IPS-20b (cell line): ENCODE results near the gene ENC1.

Experiments
- H3K27ac ChIP-seq: one replicate; pipeline ENCODE4 v1.5.1; 2013; ENCODE audit warnings: low read length
- H3K27me3 ChIP-seq: 2 replicates; pipeline ENCODE4 v1.6.1; 2013; ENCODE audit warnings: mild to moderate bottlenecking, low read length, inconsistent platforms; ENCODE audit not compliant: insufficient read depth
- H3K36me3 ChIP-seq: 2 replicates; pipeline ENCODE4 v1.6.1; 2013; ENCODE audit warnings: low read depth, mild to moderate bottlenecking, inconsistent platforms, low read length, moderate library complexity; ENCODE audit not compliant: insufficient read depth
- H3K4me1 ChIP-seq: 2 replicates; pipeline ENCODE4 v1.6.1; 2013; ENCODE audit warnings: mild to moderate bottlenecking, control low read depth, inconsistent platforms, low read length, moderate library complexity; ENCODE audit not compliant: insufficient read depth
- H3K4me3 ChIP-seq: 2 replicates; pipeline ENCODE4 v1.5.1; 2013; ENCODE audit warnings: mild to moderate bottlenecking, low read length, inconsistent platforms
- H3K9ac ChIP-seq: 2 replicates; pipeline ENCODE4 v1.6.1; 2013; ENCODE audit warnings: low read depth, mild to moderate bottlenecking, inconsistent platforms, low read length, moderate library complexity
- H3K9me3 ChIP-seq: 2 replicates; pipeline ENCODE4 v1.6.1; 2013; ENCODE audit warnings: mild to moderate bottlenecking, low read depth, low read length, inconsistent platforms; ENCODE audit not compliant: insufficient read depth

Gene ENC1

DNA sequence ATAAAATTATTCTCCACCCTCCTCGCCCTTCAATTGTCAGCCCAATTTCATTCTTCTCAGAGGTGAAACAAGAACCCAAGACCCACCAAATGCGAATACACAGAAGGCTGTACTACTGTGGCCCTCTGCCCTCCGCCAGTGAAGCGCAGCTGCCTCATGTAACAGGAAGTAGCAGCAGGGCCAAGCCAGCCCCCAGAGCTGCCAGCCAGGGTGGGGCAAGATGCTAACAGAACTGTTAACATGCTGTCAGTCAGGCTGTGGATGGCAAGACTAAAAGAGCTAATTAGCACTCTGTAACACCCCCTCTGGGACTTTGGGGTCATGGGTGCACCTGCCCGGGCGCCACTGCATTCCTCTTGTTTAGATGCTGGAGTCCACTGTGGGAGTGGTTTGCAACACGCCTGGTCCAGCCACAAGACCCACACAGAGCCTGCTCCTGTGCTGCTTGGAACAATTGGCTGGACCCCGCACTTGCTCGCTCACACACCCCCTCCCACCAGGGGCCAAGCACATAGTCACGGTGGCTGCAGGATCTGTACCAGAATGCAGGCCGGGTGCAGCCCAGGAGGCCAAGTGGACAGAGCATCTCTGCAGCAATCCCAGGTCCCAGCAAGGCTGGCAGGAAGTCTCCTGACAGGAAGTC is 30.0 kb upstream of the ENC1 start:
- no peak overlapping the region for H3K9ac ChIP-seq
- no peaks in the 10 kb centered on the region for H3K36me3 ChIP-seq
- H3K27ac ChIP-seq = no peak overlapping the region
- no peaks in the 10 kb centered on the region for H3K27me3 ChIP-seq
- H3K4me3 ChIP-seq = no peak overlapping the region
- no peaks in the 10 kb centered on the region for H3K9me3 ChIP-seq
- H3K4me1 ChIP-seq = no peaks in the 10 kb centered on the region

DNA sequence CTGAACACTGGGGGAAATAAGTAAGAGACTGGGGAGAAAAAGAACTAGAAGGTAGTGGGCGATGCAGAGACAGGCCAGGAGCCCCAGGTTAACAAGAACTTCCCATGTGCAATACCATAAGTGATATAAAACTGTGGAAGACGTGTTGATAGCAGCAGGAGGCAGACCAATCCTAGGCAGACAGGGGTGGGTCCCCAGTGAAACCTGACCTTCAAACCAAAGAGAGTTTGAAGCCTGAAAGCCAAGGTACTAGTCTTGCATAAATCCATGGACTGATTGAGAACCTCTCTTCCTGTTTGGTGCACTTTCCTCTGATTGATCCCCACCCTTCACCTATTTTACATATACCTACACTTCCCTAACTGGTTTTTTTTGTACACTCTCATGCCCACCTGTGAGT is 29.3 kb upstream of the ENC1 start:
- Histone ChIP-seq H3K4me3 (no peak overlapping the region), H3K9me3 (no peaks in the 10 kb centered on the region), H3K36me3 (no peaks in the 10 kb centered on the region), H3K4me1 (no peaks in the 10 kb centered on the region), H3K27ac (no peak overlapping the region), H3K27me3 (no peaks in the 10 kb centered on the region), H3K9ac (no peak overlapping the region)

GRCh38 chr5:74667396-74667795 is 26.9 kb upstream of the ENC1 start:
- Histone ChIP-seq H3K4me3 (no peak overlapping the region), H3K4me1 (no peaks in the 10 kb centered on the region), H3K9ac (no peak overlapping the region), H3K36me3 (no peaks in the 10 kb centered on the region), H3K9me3 (no peaks in the 10 kb centered on the region), H3K27ac (no peak overlapping the region), H3K27me3 (no peaks in the 10 kb centered on the region)

DNA sequence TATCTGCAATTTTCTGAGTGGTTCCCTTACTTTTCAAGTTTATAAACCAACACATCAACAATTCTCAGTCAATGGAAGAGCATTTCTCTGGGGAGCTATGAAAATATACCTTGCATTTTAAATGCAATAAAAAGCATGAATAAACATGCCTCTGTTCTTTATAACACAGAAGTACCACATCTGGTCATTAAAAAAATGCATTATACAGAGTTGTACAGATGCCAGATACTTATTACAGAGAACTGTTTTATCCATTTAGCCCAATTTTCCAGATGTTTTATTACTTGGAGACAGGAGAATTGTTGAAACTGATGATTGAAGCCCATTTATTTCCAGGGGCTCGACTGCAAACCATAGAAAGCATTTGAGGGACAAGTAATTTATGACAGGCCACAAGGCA is 25.3 kb upstream of the ENC1 start:
- H3K27me3 ChIP-seq = no peaks in the 10 kb centered on the region
- no peak overlapping the region for H3K4me3 ChIP-seq
- H3K27ac ChIP-seq = no peak overlapping the region

DNA sequence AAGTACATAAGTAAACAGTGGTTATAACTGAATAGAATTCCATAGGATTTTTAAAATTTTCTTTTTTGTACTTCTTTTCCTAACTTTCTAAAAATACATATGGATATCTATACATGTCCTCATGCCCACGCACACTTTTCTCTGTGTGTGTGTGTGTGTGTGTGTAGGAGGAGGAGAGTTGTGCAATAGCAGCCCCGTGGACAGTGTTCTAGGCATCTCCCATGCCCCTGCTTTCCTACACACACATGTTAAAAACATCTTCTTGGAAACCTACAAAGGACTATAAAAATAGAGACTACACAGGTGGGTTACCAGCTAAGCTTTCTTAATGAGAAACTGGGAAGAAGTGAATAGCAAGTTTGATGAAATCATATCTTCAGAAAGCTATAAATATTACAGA is 24.7 kb upstream of the ENC1 start:
- Histone ChIP-seq H3K27ac (no peak overlapping the region), H3K36me3 (no peaks in the 10 kb centered on the region), H3K4me3 (no peak overlapping the region), H3K4me1 (no peaks in the 10 kb centered on the region), H3K9ac (no peak overlapping the region), H3K27me3 (no peaks in the 10 kb centered on the region), H3K9me3 (no peaks in the 10 kb centered on the region)

More for the DNA sequence above, 25.3 kb upstream of the ENC1 start:
- H3K4me1 ChIP-seq = no peaks in the 10 kb centered on the region
- no peaks in the 10 kb centered on the region for H3K9me3 ChIP-seq
- no peak overlapping the region for H3K9ac ChIP-seq
- no peaks in the 10 kb centered on the region for H3K36me3 ChIP-seq

DNA sequence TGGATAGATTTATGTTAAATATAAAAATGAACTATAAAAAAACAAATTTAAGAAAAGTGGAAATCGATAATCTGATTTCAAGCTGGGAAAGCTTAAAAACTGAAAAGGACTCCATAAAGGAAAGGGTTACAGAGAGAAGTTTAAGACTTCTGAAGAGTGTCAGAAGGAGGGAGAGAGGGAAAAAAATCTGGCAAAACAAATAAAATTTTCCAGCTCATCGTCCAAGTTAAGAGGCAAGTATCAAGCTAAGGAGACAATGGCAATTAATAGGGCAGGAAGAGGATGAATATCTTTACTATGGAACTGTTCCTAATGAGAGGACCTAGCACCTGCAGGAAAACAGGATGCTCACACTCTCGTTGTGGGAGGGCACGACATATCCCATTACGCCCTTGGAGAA is 24.0 kb upstream of the ENC1 start:
- no peaks in the 10 kb centered on the region for H3K9me3 ChIP-seq
- H3K36me3 ChIP-seq = no peaks in the 10 kb centered on the region
- no peak overlapping the region for H3K27ac ChIP-seq
- H3K4me1 ChIP-seq = no peaks in the 10 kb centered on the region
- H3K27me3 ChIP-seq = no peaks in the 10 kb centered on the region
- H3K4me3 ChIP-seq = no peak overlapping the region
- no peak overlapping the region for H3K9ac ChIP-seq

DNA sequence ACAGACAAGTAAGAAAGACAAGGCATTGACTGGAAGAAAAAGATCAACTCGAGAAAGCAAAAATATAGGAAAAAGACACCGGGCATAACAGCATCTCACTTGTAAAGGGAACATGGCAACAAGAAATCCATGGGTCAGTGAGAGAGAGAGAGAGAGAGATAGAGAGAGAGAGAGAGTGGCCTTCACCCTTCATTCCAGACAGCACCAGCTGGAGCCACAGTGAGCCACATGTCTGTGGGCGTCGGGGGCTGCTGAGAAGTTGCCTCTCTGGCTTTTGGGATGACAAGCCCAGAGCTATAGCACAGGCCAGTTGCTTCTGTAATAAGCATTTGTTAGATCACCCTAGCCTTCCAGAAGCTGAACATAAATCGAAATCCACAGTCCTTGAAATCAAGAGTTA is 20.3 kb upstream of the ENC1 start:
- H3K36me3 ChIP-seq = no peaks in the 10 kb centered on the region
- H3K27ac ChIP-seq = no peak overlapping the region
- no peaks in the 10 kb centered on the region for H3K4me1 ChIP-seq
- no peaks in the 10 kb centered on the region for H3K27me3 ChIP-seq
- no peak overlapping the region for H3K4me3 ChIP-seq
- H3K9me3 ChIP-seq = peaks cover 10% of the 10 kb centered on the region; the same call in 1 of the 2 replicates
- no peak overlapping the region for H3K9ac ChIP-seq

DNA sequence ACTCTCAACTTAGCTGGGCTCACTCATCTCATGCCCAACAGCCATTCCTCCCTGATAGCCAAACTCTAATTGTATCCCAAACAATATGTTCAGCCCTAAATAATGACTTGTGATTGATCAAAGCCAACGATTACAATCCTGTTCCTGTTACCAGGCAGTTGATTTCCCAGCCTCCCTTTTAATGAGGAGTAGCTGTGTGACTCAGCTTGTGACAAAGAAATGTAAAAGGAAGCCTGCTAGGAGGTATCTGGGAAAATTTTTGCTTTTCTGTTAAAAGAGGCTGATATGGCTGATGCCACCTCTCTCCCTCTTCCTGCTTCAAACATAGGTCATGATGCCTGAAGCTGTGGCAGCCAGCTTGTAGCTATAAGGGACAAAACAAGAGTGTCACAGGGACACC is 19.6 kb upstream of the ENC1 start:
- Histone ChIP-seq H3K9ac (no peak overlapping the region), H3K27me3 (no peaks in the 10 kb centered on the region), H3K27ac (no peak overlapping the region), H3K9me3 (peaks cover 10% of the 10 kb centered on the region; the same call in 1 of the 2 replicates), H3K4me1 (no peaks in the 10 kb centered on the region), H3K4me3 (no peak overlapping the region), H3K36me3 (no peaks in the 10 kb centered on the region)

DNA sequence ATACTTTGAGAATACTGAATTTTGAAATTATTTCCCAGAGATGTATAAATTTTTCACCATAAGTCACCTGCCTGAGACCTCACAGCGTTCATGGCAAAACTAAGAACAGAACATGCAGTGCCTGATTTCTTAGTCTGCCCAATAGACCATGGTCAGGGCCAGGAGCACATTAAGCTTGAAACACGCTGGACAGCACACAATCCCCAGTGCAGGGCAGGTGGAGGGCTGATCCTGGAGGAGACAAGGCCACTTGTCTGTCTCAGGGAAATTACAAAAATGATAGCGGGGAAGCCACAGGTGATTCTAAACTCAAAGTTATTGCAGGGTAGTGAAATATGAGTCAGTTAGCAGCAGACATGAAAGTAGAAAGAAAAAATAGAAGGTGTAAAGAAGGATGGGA is 18.6 kb upstream of the ENC1 start:
- Histone ChIP-seq H3K36me3 (no peaks in the 10 kb centered on the region), H3K27ac (no peak overlapping the region), H3K4me3 (no peak overlapping the region), H3K4me1 (no peaks in the 10 kb centered on the region), H3K9ac (no peak overlapping the region), H3K9me3 (peaks cover 10% of the 10 kb centered on the region; the same call in 1 of the 2 replicates), H3K27me3 (no peaks in the 10 kb centered on the region)

GRCh38 chr5:74657165-74657564 is 16.6 kb upstream of the ENC1 start:
- no peak overlapping the region for H3K27ac ChIP-seq
- H3K36me3 ChIP-seq = no peaks in the 10 kb centered on the region
- H3K4me3 ChIP-seq = no peak overlapping the region
- no peak overlapping the region for H3K9ac ChIP-seq
- H3K9me3 ChIP-seq = peaks cover 10% of the 10 kb centered on the region; the same call in 1 of the 2 replicates
- no peaks in the 10 kb centered on the region for H3K27me3 ChIP-seq
- no peaks in the 10 kb centered on the region for H3K4me1 ChIP-seq

DNA sequence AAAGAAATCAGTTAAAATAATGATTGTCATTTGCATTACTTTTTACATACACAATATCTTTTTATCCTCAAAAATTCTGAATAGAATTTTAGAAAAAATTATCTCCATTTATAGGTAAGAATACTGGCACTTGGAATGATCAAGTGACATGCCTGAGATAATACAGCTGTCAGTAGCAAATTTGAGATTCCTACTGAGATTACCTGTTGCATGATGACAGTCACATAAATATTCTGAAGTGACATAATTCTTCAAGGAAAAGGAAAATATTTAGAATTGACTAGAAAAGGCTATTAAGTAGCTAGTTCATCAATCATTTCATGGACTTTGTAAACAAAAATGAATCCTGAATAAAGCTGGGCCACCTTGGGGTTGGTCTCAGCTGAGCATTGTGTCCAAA is 15.2 kb upstream of the ENC1 start:
- Histone ChIP-seq H3K27me3 (no peaks in the 10 kb centered on the region), H3K27ac (no peak overlapping the region), H3K36me3 (no peaks in the 10 kb centered on the region), H3K4me3 (no peak overlapping the region), H3K4me1 (no peaks in the 10 kb centered on the region), H3K9me3 (peaks cover 10% of the 10 kb centered on the region; the same call in 1 of the 2 replicates), H3K9ac (no peak overlapping the region)

DNA sequence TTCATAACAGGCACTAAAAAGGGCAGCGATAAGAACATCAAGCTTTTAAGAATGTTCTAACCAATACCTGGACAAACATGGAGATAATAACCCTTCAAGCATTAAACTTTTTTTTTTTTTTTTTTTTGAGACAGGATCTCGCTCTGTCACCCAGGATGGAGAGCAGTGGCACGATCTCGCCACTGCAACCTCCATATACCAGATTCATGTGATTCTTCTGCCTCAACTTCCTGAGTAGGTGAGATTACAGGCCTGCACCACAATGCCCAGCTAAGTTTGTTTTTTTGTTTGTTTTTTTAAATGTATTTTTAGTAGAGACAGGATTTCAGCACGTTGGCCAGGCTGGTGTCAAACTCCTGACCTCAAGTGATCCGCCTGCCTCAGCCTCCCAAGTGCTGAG is 14.7 kb upstream of the ENC1 start:
- Histone ChIP-seq H3K9me3 (peaks cover 10% of the 10 kb centered on the region; the same call in 1 of the 2 replicates), H3K36me3 (no peaks in the 10 kb centered on the region), H3K27me3 (no peaks in the 10 kb centered on the region), H3K27ac (no peak overlapping the region), H3K4me1 (no peaks in the 10 kb centered on the region), H3K9ac (no peak overlapping the region), H3K4me3 (no peak overlapping the region)
